Ishikawa (cell line): ENCODE results near the gene UGT1A9.

Experiments
- CEBPB ChIP-seq: IDR thresholded peaks from 2 replicates; pipeline ENCODE4 v1.6.1; 2012
- FOXM1 ChIP-seq: IDR thresholded peaks from 2 replicates; pipeline ENCODE4 v1.6.1; 2012; ENCODE audit warnings: low read depth, borderline replicate concordance
- YY1 ChIP-seq: IDR thresholded peaks from 2 replicates; pipeline ENCODE4 v1.6.1; 2012; ENCODE audit warnings: low read depth
- ZBTB7A ChIP-seq: IDR thresholded peaks from 2 replicates; pipeline ENCODE4 v1.6.1; 2012; ENCODE audit warnings: low read depth
- TF ChIP-seq, protein P1 (sequence below): IDR thresholded peaks from 2 replicates; pipeline ENCODE4 v1.6.1; 2012

DNA sequence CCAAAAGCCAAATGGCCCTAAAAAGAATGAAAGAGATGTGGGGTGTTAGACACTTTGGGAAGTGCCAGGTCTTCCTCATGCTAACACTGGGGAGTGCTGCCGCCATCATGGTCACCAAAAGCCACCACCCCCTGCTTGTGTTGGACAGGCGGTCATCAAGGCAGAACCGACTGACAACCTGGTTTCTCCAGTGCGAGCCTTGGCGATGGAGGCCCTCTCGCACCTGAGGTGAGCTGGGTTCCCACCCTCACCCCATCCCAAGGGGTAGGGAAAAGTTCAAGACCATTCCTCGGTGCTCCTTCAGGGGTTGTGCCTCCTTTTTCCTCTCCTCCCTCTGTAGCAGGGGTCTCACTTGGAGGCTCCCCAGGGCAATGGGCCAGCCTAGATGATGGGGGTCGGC is 140.0 kb downstream of the UGT1A9 start:
- TF ChIP-seq CEBPB (no peak), ZBTB7A (no peak), YY1 (no peak), FOXM1 (no peak)
- TF ChIP-seq, protein P1, sequence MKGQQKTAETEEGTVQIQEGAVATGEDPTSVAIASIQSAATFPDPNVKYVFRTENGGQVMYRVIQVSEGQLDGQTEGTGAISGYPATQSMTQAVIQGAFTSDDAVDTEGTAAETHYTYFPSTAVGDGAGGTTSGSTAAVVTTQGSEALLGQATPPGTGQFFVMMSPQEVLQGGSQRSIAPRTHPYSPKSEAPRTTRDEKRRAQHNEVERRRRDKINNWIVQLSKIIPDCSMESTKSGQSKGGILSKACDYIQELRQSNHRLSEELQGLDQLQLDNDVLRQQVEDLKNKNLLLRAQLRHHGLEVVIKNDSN, result no peak
